A549 treated with ZK216348 at 1 μM for 4 hours (cell line): ENCODE measurements around the gene GLCE. TPM values are rescaled to one million over a fixed set of nuclear protein-coding genes. Genes with fewer than 3 reads are reported as not detected.

Experiments used
- total RNA-seq: library from RNA; stranded (reverse); fragments of 200-300 nt; extraction: Qiagen RNA extraction; gene quantifications from 5 replicates; pipeline ENCODE4 v1.2.3, GENCODE V29; 2022; ENCODE audit warnings: low read depth

Gene GLCE
- total RNA-seq: 14.3 to 20.0 TPM (median 18.7 TPM) in 5 replicates

GRCh38 chr15:69160141-69160993, at the start of gene GLCE:
TSS of gene GLCE (plus strand) at chr15:69160635. CDS start at chr15:69255807, 95,172 bp downstream.

GRCh38 chr15:69298697-69299441, 138.4 kb downstream of the GLCE start, which contains the start of gene PAQR5:
TSS of gene PAQR5 (plus strand) at chr15:69298912. CDS start at chr15:69360081, 61,169 bp downstream.

Other genes with a start within 250 kb of the GLCE start
- gene SPESP1, start 230.1 kb upstream of the GLCE start, total RNA-seq: not detected in 5 replicates
- gene NOX5, start 145.9 kb upstream of the GLCE start, total RNA-seq: 0.12 to 0.41 TPM (median 0.26 TPM) in 5 replicates
- gene PAQR5, start 138.3 kb downstream of the GLCE start, total RNA-seq: 65.5 to 118 TPM (median 110 TPM) in 5 replicates